ENCODE measurements around the gene SMG7.

Gene SMG7

GRCh38 chr1:183470961-183471742 is 1.1 kb upstream of the SMG7 start:
- peak; percentile 80 for DNase-seq

- peak; percentile 97 for DNase-seq
These were observed 384 bp upstream of the SMG7 start for GRCh38 chr1:183471743-183472487.

GRCh38 chr1:183473217-183473536 is 878 bp downstream of the SMG7 start:
- DNase-seq: no peak

- no peak for DNase-seq
These were observed 3.8 kb downstream of the SMG7 start for GRCh38 chr1:183476081-183476480.

GRCh38 chr1:183477986-183478781 is 5.9 kb downstream of the SMG7 start:
- peak; percentile 6 for DNase-seq

GRCh38 chr1:183480971-183481441 is 8.7 kb downstream of the SMG7 start:
- no peak for DNase-seq

- DNase-seq: no peak
These were observed 10.9 kb downstream of the SMG7 start for GRCh38 chr1:183483224-183483623.

- no peak for DNase-seq
These were observed 12.0 kb downstream of the SMG7 start for GRCh38 chr1:183484254-183484653.

GRCh38 chr1:183484851-183485250 is 12.6 kb downstream of the SMG7 start:
- no peak for DNase-seq

GRCh38 chr1:183487674-183488442 is 15.6 kb downstream of the SMG7 start:
- DNase-seq: no peak

- no peak for DNase-seq
These were observed 18.6 kb downstream of the SMG7 start for GRCh38 chr1:183490932-183491331.

GRCh38 chr1:183493540-183494245 is 21.4 kb downstream of the SMG7 start:
- DNase-seq: no peak

GRCh38 chr1:183495420-183495819 is 23.1 kb downstream of the SMG7 start:
- no peak for DNase-seq

- DNase-seq: no peak
These were observed 24.9 kb downstream of the SMG7 start for GRCh38 chr1:183497218-183497617.

GRCh38 chr1:183498342-183498991 is 26.2 kb downstream of the SMG7 start:
- DNase-seq: no peak

GRCh38 chr1:183505454-183506089 is 33.3 kb downstream of the SMG7 start:
- no peak for DNase-seq

GRCh38 chr1:183506561-183506960 is 34.3 kb downstream of the SMG7 start:
- no peak for DNase-seq

- no peak for DNase-seq
These were observed 36.4 kb downstream of the SMG7 start for GRCh38 chr1:183508694-183509093.

- DNase-seq: no peak
These were observed 40.2 kb downstream of the SMG7 start for GRCh38 chr1:183512450-183512849.

GRCh38 chr1:183514235-183514634 is 41.9 kb downstream of the SMG7 start:
- DNase-seq: no peak

Measured in CD4-positive, alpha-beta T cell treated with Interleukin-10 for 1 hour (primary cell).